Inferior parietal cortex (tissue), 1 donor: ENCODE measurements around the gene ACBD6.

Experiments used
- DNase-seq: peaks from one replicate; pipeline ENCODE4 v3.0.0-alpha.2; 2016; ENCODE audit errors: extremely low spot score

ACBD6 gene

GRCh38 chr1:180243517-180244221 is 258.7 kb downstream of the ACBD6 start:
- DNase-seq, result no peak

- DNase-seq, result no peak
These were observed 260.4 kb downstream of the ACBD6 start for GRCh38 chr1:180241716-180242544.

- no peak for DNase-seq
These were observed 263.0 kb downstream of the ACBD6 start for GRCh38 chr1:180239145-180240096.

- DNase-seq, result no peak
These were observed 263.7 kb downstream of the ACBD6 start for GRCh38 chr1:180238675-180239074.
